Measurements from ENCODE around the gene TP53TG5. TPM values are rescaled to one million over a fixed set of nuclear protein-coding genes. Genes with fewer than 3 reads are reported as not detected.

TP53TG5 gene
- total RNA-seq, 1 donor from 2014 or later = 0.09 TPM

GRCh38 chr20:45347936-45348778 lies 30.0 kb downstream of the TP53TG5 start, which contains the start of gene SDC4:
TSS of gene SDC4 (minus strand) at chr20:45348424. CDS start at chr20:45348384, 40 bp downstream.
- intact Hi-C loops (cut with micrococcal nuclease) = loop anchor here (1.0 kb wide), 2 partner anchors 15 to 29 kb away; partner anchors contain the start of gene SYS1

- intact Hi-C loops (cut with micrococcal nuclease) = no loop called here
These were observed 30.7 kb downstream of the TP53TG5 start for GRCh38 chr20:45347297-45347935.

GRCh38 chr20:45346851-45347250 lies 31.3 kb downstream of the TP53TG5 start:
- intact Hi-C loops (cut with micrococcal nuclease) = no loop called here

- intact Hi-C loops (cut with micrococcal nuclease) = no loop called here
These were observed 31.8 kb downstream of the TP53TG5 start for GRCh38 chr20:45346291-45346718.

GRCh38 chr20:45345104-45345936 lies 32.8 kb downstream of the TP53TG5 start:
- intact Hi-C loops (cut with micrococcal nuclease) = no loop called here

GRCh38 chr20:45344168-45344860 lies 33.8 kb downstream of the TP53TG5 start:
- intact Hi-C loops (cut with micrococcal nuclease) = no loop called here

- intact Hi-C loops (cut with micrococcal nuclease) = no loop called here
These were observed 34.5 kb downstream of the TP53TG5 start for GRCh38 chr20:45343532-45344167.

- intact Hi-C loops (cut with micrococcal nuclease) = no loop called here
These were observed 35.1 kb downstream of the TP53TG5 start for GRCh38 chr20:45342855-45343531.

- intact Hi-C loops (cut with micrococcal nuclease) = no loop called here
These were observed 35.9 kb downstream of the TP53TG5 start for GRCh38 chr20:45341939-45342854.

- intact Hi-C loops (cut with micrococcal nuclease) = no loop called here
These were observed 36.6 kb downstream of the TP53TG5 start for GRCh38 chr20:45341579-45341938.

GRCh38 chr20:45340951-45341350 lies 37.2 kb downstream of the TP53TG5 start:
- intact Hi-C loops (cut with micrococcal nuclease) = no loop called here

- intact Hi-C loops (cut with micrococcal nuclease) = no loop called here
These were observed 37.8 kb downstream of the TP53TG5 start for GRCh38 chr20:45340236-45340847.

- intact Hi-C loops (cut with micrococcal nuclease) = no loop called here
These were observed 38.3 kb downstream of the TP53TG5 start for GRCh38 chr20:45339799-45340198.

GRCh38 chr20:45339084-45339483 lies 39.0 kb downstream of the TP53TG5 start:
- intact Hi-C loops (cut with micrococcal nuclease) = no loop called here

GRCh38 chr20:45338121-45339030 lies 39.7 kb downstream of the TP53TG5 start:
- intact Hi-C loops (cut with micrococcal nuclease) = no loop called here

GRCh38 chr20:45337367-45338120 lies 40.6 kb downstream of the TP53TG5 start:
- intact Hi-C loops (cut with micrococcal nuclease) = no loop called here
